ENCODE data around the gene SMARCC2. TPM values are rescaled to one million over a fixed set of nuclear protein-coding genes. Genes with fewer than 3 reads are reported as not detected.

SMARCC2 gene
- total RNA-seq, 1 donor from 2014 or later = 33.7 TPM

GRCh38 chr12:56206452-56207166 is 17.3 kb upstream of the SMARCC2 start:
- peak; percentile 65 for TF ChIP-seq CTCF (IDR thresholded peaks at IDR 0.05; ENCODE audit: insufficient read depth, low read length, poor library complexity, severe bottlenecking)
- Histone ChIP-seq H3K27me3 (ENCODE audit: control insufficient read depth, insufficient read depth, low read length) (no peaks in the 10 kb centered on the region), H3K36me3 (ENCODE audit: control insufficient read depth, insufficient read depth, low read length) (peaks cover 7% of the 10 kb centered on the region), H3K4me3 (ENCODE audit: low read depth, low read length) (no peak overlapping the region)
- DNase-seq (ENCODE audit: low read depth) = no peak

- no peak for TF ChIP-seq CTCF (IDR thresholded peaks at IDR 0.05; ENCODE audit: insufficient read depth, low read length, poor library complexity, severe bottlenecking)
- DNase-seq (ENCODE audit: low read depth) = no peak
- peaks cover 7% of the 10 kb centered on the region for H3K36me3 ChIP-seq (ENCODE audit: control insufficient read depth, insufficient read depth, low read length)
- no peaks in the 10 kb centered on the region for H3K27me3 ChIP-seq (ENCODE audit: control insufficient read depth, insufficient read depth, low read length)
- no peak overlapping the region for H3K4me3 ChIP-seq (ENCODE audit: low read depth, low read length)
These were observed 16.2 kb upstream of the SMARCC2 start for GRCh38 chr12:56205445-56205844.

GRCh38 chr12:56204275-56204674 is 15.0 kb upstream of the SMARCC2 start:
- no peak for TF ChIP-seq CTCF (IDR thresholded peaks at IDR 0.05; ENCODE audit: insufficient read depth, low read length, poor library complexity, severe bottlenecking)
- H3K4me3 ChIP-seq (ENCODE audit: low read depth, low read length) = no peak overlapping the region
- peaks cover 4% of the 10 kb centered on the region for H3K36me3 ChIP-seq (ENCODE audit: control insufficient read depth, insufficient read depth, low read length)
- DNase-seq (ENCODE audit: low read depth) = no peak
- H3K27me3 ChIP-seq (ENCODE audit: control insufficient read depth, insufficient read depth, low read length) = no peaks in the 10 kb centered on the region

GRCh38 chr12:56202838-56203237 is 13.6 kb upstream of the SMARCC2 start:
- TF ChIP-seq CTCF (IDR thresholded peaks at IDR 0.05; ENCODE audit: insufficient read depth, low read length, poor library complexity, severe bottlenecking) = no peak
- Histone ChIP-seq H3K4me3 (ENCODE audit: low read depth, low read length) (no peak overlapping the region), H3K27me3 (ENCODE audit: control insufficient read depth, insufficient read depth, low read length) (no peaks in the 10 kb centered on the region), H3K36me3 (ENCODE audit: control insufficient read depth, insufficient read depth, low read length) (peaks cover 4% of the 10 kb centered on the region)
- no peak for DNase-seq (ENCODE audit: low read depth)

GRCh38 chr12:56202366-56202765 is 13.1 kb upstream of the SMARCC2 start:
- Histone ChIP-seq H3K27me3 (ENCODE audit: control insufficient read depth, insufficient read depth, low read length) (no peaks in the 10 kb centered on the region), H3K36me3 (ENCODE audit: control insufficient read depth, insufficient read depth, low read length) (peaks cover 4% of the 10 kb centered on the region), H3K4me3 (ENCODE audit: low read depth, low read length) (no peak overlapping the region)
- DNase-seq (ENCODE audit: low read depth) = no peak
- TF ChIP-seq CTCF (IDR thresholded peaks at IDR 0.05; ENCODE audit: insufficient read depth, low read length, poor library complexity, severe bottlenecking) = no peak

GRCh38 chr12:56198836-56199235 is 9.6 kb upstream of the SMARCC2 start:
- TF ChIP-seq CTCF (IDR thresholded peaks at IDR 0.05; ENCODE audit: insufficient read depth, low read length, poor library complexity, severe bottlenecking) = no peak
- DNase-seq (ENCODE audit: low read depth) = no peak

More at GRCh38 chr12:56198836-56199235, 9.6 kb upstream of the SMARCC2 start:
- no peak overlapping the region for H3K4me3 ChIP-seq (ENCODE audit: low read depth, low read length)
- H3K36me3 ChIP-seq (ENCODE audit: control insufficient read depth, insufficient read depth, low read length) = no peaks in the 10 kb centered on the region
- H3K27me3 ChIP-seq (ENCODE audit: control insufficient read depth, insufficient read depth, low read length) = no peaks in the 10 kb centered on the region
